A549 treated with GW870086 at 1 μM for 4 hours (cell line): ENCODE data around the gene PNMA8C. TPM values are rescaled to one million over a fixed set of nuclear protein-coding genes. Genes with fewer than 3 reads are reported as not detected.

ENCODE experiments used
- total RNA-seq: library from RNA; stranded (reverse); fragments of 200-300 nt; extraction: Qiagen RNA extraction; gene quantifications from 5 replicates; pipeline ENCODE4 v1.2.3, GENCODE V29; 2022; ENCODE audit warnings: low read depth

The PNMA8C gene
- total RNA-seq: not detected in 5 replicates

GRCh38 chr19:46428239-46429135, at the start of gene PNMA8C:
Gene PNMA8C (minus strand): TSS chr19:46428936. CDS start chr19:46428359, 577 bp downstream.

DNA sequence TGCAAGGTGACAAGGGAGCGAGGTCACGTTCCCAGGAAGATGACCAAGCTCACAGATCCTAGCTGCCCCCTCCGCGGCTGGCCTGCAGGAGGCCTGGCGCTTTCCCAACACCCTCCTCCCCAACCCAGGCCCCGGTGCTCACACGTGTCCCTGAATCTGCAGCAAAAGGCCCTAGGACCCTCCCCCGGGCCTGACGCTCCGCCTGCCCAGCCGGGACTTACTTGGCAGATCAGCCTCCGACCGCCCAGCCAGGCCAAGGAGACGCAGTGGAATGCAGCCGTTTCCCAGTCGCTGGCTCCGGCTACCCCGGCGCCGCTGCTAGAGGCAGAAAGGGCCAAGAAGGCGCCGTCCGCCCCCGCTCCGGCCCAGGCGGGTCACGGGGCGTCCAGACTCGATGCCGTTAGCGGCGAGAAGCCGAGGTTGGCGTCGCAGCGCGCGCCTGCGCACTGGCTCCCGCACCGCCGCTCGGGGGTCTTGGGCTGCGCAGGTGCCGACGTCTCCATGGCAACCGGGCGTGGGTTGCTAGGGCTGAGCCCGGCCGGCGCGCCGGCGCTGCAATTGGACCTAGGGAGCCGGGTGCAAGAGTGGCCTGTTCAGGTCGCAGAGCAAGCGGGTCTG, 42.5 kb upstream of the PNMA8C start, which contains the start of gene PNMA8A:
Gene PNMA8A (minus strand): TSS at position 448 of the 618 bp plus-strand sequence. CDS start 528 bp downstream, outside the sequence.

DNA sequence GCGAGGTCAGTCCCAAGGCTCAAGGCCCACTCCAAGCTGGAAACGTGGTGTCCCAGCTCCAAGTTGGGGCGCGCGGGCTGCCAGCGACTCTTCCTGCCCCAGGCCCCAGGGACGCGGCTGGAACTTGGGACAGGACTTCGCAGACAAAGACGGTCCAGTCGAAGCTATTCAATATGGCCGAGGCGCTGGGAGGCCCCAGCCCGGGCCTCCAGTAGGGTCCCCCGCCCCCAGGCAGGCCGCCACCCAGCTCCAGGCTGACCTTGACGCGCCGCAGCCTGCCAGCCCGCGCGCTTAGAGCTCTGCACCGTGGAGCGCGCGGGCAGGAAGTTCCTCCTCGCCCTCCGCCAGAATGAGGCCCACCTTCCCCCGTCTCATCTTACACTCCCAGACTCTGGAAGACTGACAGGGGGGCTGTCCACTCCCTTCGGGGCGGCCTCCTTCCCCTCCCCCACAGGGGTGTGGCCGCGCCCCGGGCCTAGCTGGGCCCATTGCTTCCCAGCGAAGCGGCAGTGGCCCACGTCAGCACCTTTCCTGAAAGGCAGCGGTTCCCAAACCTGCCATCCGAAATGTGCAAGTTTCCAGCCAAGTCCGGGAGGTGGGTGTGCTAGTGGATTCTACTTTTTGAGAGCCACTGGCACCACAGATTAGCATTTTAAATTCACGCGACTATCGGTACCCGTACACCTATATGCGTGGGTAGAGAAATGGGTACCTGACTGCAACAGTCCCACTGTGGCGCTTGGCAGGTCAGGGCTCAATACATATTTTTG, 15.3 kb downstream of the PNMA8C start, which contains the start of gene CCDC8:
Gene CCDC8 (minus strand): TSS at position 303 of the 770 bp plus-strand sequence. CDS start 754 bp downstream, outside the sequence.

Other genes with a start within 250 kb of the PNMA8C start
- gene IGFL1, start 199.2 kb downstream of the PNMA8C start, total RNA-seq: 2.0 to 3.8 TPM (median 2.6 TPM) in 5 replicates
- gene HIF3A, start 131.9 kb downstream of the PNMA8C start, total RNA-seq: not detected in 5 replicates
- 78.4 to 84.7 TPM (median 83.1 TPM) in 5 replicates for gene PPP5C, start 81.8 kb downstream of the PNMA8C start, total RNA-seq
- not detected in 5 replicates for gene CCDC8, start 15.4 kb downstream of the PNMA8C start, total RNA-seq
- 9.3 to 10.4 TPM (median 10.0 TPM) in 5 replicates for gene PNMA8A, start 42.6 kb upstream of the PNMA8C start, total RNA-seq
- not detected in 5 replicates for gene PNMA8B, start 66.9 kb upstream of the PNMA8C start, total RNA-seq
- 195 to 247 TPM (median 227 TPM) in 5 replicates for gene CALM3, start 172.4 kb upstream of the PNMA8C start, total RNA-seq
- gene PTGIR, start 196.2 kb upstream of the PNMA8C start, total RNA-seq: 0.15 to 0.27 TPM in 2 of 5 replicates, not detected in the others
- not detected in 5 replicates for gene GNG8, start 207.3 kb upstream of the PNMA8C start, total RNA-seq
- 0.15 to 0.26 TPM (median 0.22 TPM) in 5 replicates for gene DACT3, start 232.2 kb upstream of the PNMA8C start, total RNA-seq